HepG2 (cell line): ENCODE results near the gene PRKAR2B.
"Not testable (repeated sequence)": the region's sequence is repeated elsewhere in the genome, so short reads cannot be mapped to it uniquely, and the experiment has no call there.

Source experiments
- HIVEP1 ChIP-seq: sonication (generic); formaldehyde crosslinking; IDR thresholded peaks from 2 replicates; pipeline ENCODE4 v1.4.0; 2020; ENCODE audit warnings: mild to moderate bottlenecking, missing genetic modification reagents
- LCORL ChIP-seq, 2 experiments: fragments of 450-650 bp in 1 of 2; sonication (generic) in 1 of 2; formaldehyde crosslinking in 1 of 2; IDR thresholded peaks; 2 replicates each; pipeline versions ENCODE4 v1.5.0 to v1.6.1; 2017 to 2020; ENCODE audit warnings: antibody characterized with exemption in 1 of 2, missing genetic modification reagents in 1 of 2
- ZBTB33 ChIP-seq: sonication (generic); formaldehyde crosslinking; IDR thresholded peaks from 2 replicates; pipeline ENCODE4 v1.4.0; 2020; ENCODE audit warnings: missing genetic modification reagents

DNA sequence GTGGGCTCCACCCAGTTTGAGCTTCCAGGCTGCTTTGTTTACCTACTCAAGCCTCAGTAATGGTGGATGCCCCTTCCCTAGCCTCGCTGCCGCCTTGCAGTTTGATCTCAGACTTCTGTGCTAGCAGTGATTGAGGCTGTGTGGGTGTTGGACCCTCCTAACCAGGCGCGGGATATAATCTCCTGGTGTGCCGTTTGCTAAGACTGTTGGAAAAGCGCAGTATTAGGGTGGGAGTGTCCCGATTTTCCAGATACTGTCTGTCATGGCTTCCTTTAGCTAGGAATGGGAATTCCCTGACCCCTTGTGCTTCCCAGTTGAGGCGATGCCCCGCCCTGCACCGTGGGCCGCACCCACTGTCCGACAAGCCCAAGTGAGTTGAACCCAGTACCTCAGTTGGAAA is 54.6 kb downstream of the PRKAR2B start:
- TF ChIP-seq HIVEP1 (CRISPR knock-in tag); ZBTB33 (CRISPR knock-in tag); LCORL (IDR thresholded peaks at IDR 0.05); LCORL (CRISPR knock-in tag; IDR thresholded peaks at IDR 0.05): not testable (repeated sequence)
